Stimulated activated CD8-positive, alpha-beta memory T cell treated with anti-CD3 and anti-CD28 coated beads, Interleukin-4, amount 100 ng/mL, for 24 hours (primary cell): ENCODE data around the gene FRMD4A.
"Not testable (repeated sequence)": the region's sequence is repeated elsewhere in the genome, so short reads cannot be mapped to it uniquely, and the experiment has no call there.

Source experiments
- DNase-seq: peaks from one replicate; pipeline ENCODE4 v3.0.0-alpha.2; 2020; ENCODE audit warnings: low read depth

The FRMD4A gene

GRCh38 chr10:13909516-13910258 is 421.0 kb downstream of the FRMD4A start:
- no peak for DNase-seq

GRCh38 chr10:13908475-13908874 is 422.2 kb downstream of the FRMD4A start:
- no peak for DNase-seq

GRCh38 chr10:13907570-13907969 is 423.2 kb downstream of the FRMD4A start:
- DNase-seq: no peak

- DNase-seq: no peak
Measured at GRCh38 chr10:13905281-13905680, 425.4 kb downstream of the FRMD4A start.

GRCh38 chr10:13904064-13904463 is 426.7 kb downstream of the FRMD4A start:
- DNase-seq: no peak

GRCh38 chr10:13902868-13903587 is 427.7 kb downstream of the FRMD4A start:
- DNase-seq: no peak

GRCh38 chr10:13899941-13900340 is 430.8 kb downstream of the FRMD4A start:
- DNase-seq: no peak

- not testable (repeated sequence) for DNase-seq
Measured at GRCh38 chr10:13896146-13896545, 434.6 kb downstream of the FRMD4A start.

- no peak for DNase-seq
Measured at GRCh38 chr10:13894412-13895093, 436.2 kb downstream of the FRMD4A start.

GRCh38 chr10:13893926-13894325 is 436.8 kb downstream of the FRMD4A start:
- no peak for DNase-seq

GRCh38 chr10:13892871-13893270 is 437.9 kb downstream of the FRMD4A start:
- no peak for DNase-seq

- no peak for DNase-seq
Measured at GRCh38 chr10:13892001-13892491, 438.7 kb downstream of the FRMD4A start.

GRCh38 chr10:13891128-13892000 is 439.4 kb downstream of the FRMD4A start:
- DNase-seq: no peak

- no peak for DNase-seq
Measured at GRCh38 chr10:13890233-13891127, 440.2 kb downstream of the FRMD4A start.

GRCh38 chr10:13887761-13888160 is 443.0 kb downstream of the FRMD4A start:
- no peak for DNase-seq

GRCh38 chr10:13885238-13885990 is 445.3 kb downstream of the FRMD4A start:
- no peak for DNase-seq

- no peak for DNase-seq
Measured at GRCh38 chr10:13883636-13884444, 446.9 kb downstream of the FRMD4A start.

- no peak for DNase-seq
Measured at GRCh38 chr10:13882119-13882711, 448.5 kb downstream of the FRMD4A start.

- DNase-seq: no peak
Measured at GRCh38 chr10:13880760-13881159, 450.0 kb downstream of the FRMD4A start.
